Stimulated activated CD4-positive, alpha-beta T cell treated with anti-CD3 and anti-CD28 coated beads, Interleukin-15, amount 100 ng/mL, for 48 hours (primary cell): ENCODE data around the gene ATXN1.
"Not testable (repeated sequence)": the region's sequence is repeated elsewhere in the genome, so short reads cannot be mapped to it uniquely, and the experiment has no call there.

Experiments used
- DNase-seq, 2 donors: peaks; one replicate each; pipeline ENCODE4 v3.0.0-alpha.2; 2020; ENCODE audit warnings: low read depth in 2 of 2

Gene ATXN1

DNA sequence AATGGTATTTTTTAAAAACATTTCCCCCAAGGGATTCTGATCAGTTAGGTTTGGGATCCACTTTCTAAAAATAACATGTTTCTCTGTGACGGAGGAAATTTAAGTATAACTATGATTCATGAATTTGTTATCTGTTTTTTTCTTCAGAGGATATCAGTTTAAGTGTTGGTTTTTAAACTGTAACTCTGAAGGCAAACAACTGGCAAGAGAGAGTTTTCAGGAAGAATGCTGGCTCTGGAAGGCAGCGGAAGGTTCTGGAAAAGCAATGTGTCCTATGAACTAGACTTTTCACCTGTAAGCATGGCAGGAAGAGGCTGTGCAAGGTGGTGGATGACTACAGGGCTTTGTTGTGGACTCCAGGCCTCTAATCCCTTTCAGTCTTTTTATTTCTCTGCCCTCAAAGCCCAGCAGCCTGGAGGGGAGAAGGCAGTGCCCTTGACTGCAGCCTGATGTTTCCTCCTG lies 369.8 kb downstream of the ATXN1 start:
- DNase-seq = no peak

GRCh38 chr6:16390909-16391450 lies 370.3 kb downstream of the ATXN1 start:
- DNase-seq = not testable (repeated sequence)

GRCh38 chr6:16389642-16390041 lies 371.6 kb downstream of the ATXN1 start:
- DNase-seq = no peak

DNA sequence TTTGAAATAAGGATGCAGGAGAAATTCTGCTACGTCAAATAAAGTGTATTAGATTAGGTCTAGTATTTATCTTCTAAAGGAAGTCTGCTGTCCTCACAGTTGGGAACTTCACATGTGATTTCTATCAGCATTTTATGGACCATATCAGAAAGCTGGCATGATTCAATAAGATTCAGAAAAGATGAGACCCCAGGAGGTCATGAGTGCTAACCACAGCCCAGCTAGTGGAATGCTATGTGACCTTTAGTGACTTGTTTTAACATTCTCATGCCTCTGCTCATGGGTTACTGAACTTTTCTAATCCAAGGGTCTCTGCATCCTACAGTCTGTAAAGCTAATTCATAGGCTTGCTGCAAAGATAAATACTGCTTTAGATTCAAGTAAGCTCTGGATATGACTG lies 372.8 kb downstream of the ATXN1 start:
- no peak for DNase-seq

- no peak for DNase-seq
Measured at GRCh38 chr6:16386057-16386456, 375.2 kb downstream of the ATXN1 start.

DNA sequence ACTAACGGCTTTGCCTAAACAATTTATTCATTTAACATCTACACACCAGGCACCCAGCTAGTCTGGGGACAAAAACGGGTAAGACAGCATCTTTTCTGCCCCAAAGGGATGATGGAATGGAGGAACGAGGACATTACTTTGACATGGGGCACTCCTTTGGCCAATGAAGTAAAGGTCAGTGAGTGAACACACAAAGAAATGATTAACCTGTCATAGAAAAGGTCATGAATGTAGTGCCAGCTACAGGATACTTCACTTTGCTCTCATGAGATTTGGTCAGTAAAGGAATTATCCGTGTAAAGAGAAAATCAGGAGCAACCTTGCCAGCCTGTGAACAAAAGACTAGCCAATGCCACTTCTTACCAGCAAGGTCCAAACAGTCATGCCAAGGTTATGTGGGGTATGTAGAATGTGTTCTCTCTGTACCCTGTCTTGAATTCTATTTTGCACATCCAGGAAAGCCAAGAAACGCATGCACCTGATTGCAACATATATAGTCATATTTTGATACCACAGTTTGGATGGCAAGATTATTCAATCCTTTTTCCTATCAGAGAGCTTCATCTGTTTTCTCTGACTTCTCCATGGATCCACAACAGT lies 377.6 kb downstream of the ATXN1 start:
- DNase-seq = no peak

DNA sequence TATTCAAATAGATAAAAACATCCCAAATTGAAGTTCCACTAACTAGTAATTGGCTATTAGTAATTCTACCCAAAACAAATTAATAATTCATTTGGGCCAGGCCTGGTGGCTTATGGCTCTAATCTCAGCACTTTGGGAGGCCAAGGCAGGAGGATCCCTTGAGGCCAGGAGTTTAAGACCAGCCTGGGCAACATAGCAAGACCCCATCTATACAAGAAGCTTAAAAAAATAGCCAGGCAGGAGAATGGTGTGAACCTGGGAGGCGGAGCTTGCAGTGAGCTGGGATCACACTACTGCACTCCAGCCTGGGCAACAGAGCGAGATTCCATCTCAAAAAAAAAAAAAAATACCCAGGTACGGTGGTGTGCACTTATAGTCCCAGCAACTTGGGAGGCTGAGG lies 379.3 kb downstream of the ATXN1 start:
- not testable (repeated sequence) for DNase-seq

DNA sequence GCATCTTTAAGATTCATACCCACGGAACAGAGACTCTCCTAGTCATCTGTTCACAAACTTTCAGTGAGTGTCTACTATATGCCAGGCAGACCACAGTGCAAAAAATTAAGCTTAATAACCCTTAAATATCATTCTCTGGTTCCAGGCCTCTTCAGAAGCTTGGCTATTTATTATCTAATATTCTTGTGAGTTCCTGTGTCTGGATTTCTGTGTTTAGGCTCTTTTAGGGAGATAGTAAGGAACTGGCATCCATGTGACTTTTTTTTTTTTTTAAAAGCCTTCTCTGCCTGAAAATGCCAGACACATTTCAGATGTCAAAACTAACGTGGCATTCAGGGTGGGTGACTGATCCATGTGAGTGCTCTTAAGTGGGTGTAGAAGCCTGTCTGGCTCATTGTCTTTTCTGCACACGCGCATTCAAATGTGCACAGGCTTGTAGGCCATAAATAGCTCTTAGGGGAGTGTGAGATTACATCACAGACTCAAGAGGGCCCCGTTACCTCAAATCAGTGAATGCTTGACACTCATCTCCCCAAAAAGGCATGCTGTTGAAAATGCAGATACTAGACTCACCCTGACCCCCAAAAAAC lies 380.9 kb downstream of the ATXN1 start:
- no peak for DNase-seq

DNA sequence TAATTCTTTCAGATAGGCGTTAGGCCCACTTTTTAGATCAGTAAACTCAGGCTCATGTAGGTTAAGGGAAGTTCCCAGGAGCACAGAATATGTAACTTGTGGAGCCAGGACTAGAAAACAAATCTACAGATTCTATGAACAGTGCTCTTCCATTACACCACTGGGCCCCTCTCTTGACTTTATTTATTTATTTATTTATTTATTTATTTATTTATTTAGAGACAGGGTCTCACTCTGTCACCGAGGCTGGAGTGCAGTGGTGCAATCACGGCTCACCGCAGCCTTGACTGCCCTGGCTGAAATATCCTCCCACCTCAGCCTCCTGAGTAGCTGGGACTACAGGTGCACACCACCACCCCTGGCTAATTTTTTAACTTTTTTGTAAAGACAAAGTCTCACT lies 382.9 kb downstream of the ATXN1 start:
- not testable (repeated sequence) for DNase-seq

DNA sequence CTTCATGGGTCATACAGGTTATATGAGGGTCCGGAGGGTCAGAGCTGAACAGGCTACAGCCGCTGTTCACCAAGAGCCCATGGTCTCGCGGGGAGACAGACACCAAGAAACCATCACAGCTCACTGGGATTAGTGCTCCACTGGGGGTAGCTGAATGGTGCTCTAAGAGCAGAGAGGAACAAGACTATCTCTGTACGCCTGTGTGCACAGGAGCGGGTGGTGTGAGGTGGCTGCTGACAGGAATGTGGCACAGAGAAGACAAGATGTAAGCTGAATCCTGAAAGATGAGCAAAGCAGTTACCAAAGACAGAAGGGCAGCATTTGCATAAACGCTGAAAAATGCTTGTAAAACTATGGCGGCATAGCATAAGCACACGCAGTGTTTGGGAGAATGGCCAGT lies 383.8 kb downstream of the ATXN1 start:
- DNase-seq = no peak

DNA sequence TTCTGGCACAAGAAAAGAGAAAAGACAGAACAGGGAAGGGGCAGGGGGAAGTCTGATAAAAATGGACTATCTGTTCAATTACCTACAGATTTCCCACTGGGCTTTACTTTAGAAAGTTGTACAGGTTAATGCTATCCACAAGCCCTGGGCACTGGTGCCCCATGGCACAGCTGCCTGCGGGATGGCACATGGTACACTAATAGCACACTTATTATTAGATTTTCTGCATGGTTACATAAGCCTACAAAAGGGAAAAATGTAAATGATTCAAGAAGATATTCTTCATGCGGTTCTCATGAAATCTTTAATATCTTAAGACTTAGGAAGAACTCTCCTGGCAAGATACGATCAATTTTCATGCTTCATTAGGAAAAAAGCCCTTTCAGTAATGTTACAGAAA lies 385.4 kb downstream of the ATXN1 start:
- no peak for DNase-seq

- no peak for DNase-seq
Measured at GRCh38 chr6:16375206-16375605, 386.1 kb downstream of the ATXN1 start.

GRCh38 chr6:16374461-16375200 lies 386.6 kb downstream of the ATXN1 start:
- DNase-seq = no peak

GRCh38 chr6:16374016-16374415 lies 387.2 kb downstream of the ATXN1 start:
- no peak for DNase-seq

GRCh38 chr6:16372029-16372776 lies 389.1 kb downstream of the ATXN1 start:
- DNase-seq = no peak

DNA sequence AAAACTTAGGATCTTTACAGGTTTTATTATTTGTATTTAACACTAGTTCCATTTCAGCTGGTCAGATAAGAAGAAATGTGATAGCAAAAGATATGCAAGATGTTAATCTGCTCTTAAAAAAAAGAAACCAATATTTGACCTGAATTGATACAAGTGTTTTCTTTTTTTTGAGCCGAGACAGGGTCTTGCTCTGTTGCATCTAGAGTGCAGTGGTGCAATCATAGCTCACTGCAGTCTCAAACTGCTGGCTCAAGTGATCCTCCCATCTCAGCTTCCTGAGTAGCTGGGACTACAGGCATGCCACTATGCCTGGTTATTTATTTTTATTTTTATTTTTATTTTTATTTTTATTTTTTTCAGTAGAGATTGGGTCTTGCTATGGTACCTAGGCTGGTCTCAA lies 389.9 kb downstream of the ATXN1 start:
- DNase-seq = no peak

DNA sequence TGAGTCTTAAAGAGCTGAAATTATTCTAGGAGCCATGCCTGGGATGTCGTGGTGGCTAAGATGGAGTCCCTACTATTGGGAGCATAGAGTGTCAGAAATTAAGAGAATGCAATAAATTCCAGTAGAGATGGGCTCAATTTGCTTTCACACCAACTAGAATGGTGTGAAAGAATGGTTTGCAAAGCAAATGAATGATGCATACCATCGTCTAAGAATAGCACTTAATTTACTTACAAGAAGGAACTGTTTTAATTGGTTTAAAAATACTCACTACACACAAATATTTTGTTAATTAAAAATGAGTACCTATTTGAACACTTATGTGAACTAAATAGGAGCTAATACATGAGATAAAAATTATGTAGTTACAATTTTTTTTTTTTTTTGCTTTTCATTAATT lies 390.3 kb downstream of the ATXN1 start:
- DNase-seq = no peak

- no peak for DNase-seq
Measured at GRCh38 chr6:16369989-16370388, 391.3 kb downstream of the ATXN1 start.

GRCh38 chr6:16369140-16369745 lies 392.0 kb downstream of the ATXN1 start:
- DNase-seq = no peak

GRCh38 chr6:16367571-16367970 lies 393.7 kb downstream of the ATXN1 start:
- DNase-seq = no peak

- no peak for DNase-seq
Measured at GRCh38 chr6:16363749-16364148, 397.5 kb downstream of the ATXN1 start.
